GM12872 (cell line): ENCODE measurements around the gene SMIM35.

Source experiments
- CTCF ChIP-seq: IDR thresholded peaks from 3 replicates; pipeline ENCODE4 v1.5.1; 2011; ENCODE audit warnings: low read depth, mild to moderate bottlenecking, low read length, moderate library complexity; ENCODE audit not compliant: insufficient read depth

The SMIM35 gene

DNA sequence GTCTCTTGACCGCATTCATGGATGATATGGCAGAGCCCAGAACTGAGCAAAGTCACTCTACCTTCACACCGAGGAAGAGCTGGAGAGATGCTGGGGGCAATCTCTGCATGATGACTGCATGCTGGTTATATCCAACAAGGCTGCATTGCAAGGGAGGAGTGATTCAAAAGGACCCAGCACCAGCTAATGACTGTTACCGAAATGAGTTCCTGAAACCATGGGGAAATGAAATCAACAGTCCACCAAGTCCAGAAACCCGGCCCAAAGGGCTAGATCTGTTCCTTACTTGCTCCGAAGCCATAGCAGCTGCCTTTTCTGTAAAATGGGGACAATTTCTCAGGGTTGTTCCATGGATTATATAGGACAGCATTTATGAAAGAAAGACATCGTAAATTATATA is 1.2 kb upstream of the SMIM35 start:
- no peak for TF ChIP-seq CTCF

GRCh38 chr11:118084656-118085055 is 2.1 kb downstream of the SMIM35 start:
- no peak for TF ChIP-seq CTCF

DNA sequence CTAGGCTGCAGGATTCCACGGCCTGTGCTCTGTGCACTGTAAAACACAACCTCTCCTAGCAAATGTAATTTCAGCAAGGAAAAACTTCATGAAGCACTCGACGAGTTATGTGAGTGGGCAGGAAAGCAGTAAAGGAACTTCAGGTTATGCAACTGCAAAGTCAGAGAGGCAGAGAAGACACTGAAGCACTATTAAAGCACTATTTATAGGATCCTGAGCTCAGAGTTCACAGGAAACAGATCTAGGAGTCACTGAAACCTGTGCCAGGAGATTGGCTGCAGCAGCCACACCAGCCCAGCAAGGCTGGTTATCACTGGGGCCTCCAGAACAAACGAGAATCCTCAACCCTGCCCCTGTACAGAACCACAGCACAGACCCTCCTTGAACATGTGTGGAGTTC is 2.5 kb downstream of the SMIM35 start:
- TF ChIP-seq CTCF: no peak

GRCh38 chr11:118082880-118083552 is 3.7 kb downstream of the SMIM35 start:
- no peak for TF ChIP-seq CTCF

DNA sequence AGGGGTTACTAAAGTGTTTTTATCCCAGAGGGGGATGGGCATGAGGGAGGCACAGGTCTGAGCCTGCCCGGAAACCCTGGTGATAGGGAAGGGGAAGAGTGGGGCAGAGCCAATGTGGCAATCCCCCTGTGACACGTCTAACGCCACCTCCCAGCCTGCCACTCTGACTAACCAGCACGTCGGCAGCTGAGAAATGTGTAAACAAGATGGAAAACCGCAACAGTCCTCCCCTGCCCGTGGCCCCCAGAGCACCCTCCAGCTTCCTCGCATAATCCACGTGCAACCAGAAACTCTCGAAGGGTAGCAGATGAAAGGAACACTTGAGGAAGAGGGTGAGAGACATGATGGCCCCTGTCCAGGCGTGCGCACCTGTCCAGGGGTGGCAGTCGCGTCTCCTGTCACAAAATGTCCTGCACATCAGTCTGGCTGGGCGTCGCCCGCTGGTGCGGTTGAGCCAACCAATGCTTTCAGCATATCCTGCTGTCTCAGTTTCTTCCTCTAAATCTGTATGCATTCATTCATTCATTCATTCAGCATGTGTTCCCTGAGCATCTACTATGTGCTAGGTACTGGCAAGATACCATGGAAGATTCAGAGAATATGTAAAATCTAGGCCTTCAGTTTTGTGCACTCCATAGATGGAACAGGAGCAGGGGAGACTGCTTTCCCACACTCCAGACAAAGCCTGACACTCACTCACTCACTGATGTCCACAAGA is 5.4 kb downstream of the SMIM35 start:
- TF ChIP-seq CTCF: no peak

DNA sequence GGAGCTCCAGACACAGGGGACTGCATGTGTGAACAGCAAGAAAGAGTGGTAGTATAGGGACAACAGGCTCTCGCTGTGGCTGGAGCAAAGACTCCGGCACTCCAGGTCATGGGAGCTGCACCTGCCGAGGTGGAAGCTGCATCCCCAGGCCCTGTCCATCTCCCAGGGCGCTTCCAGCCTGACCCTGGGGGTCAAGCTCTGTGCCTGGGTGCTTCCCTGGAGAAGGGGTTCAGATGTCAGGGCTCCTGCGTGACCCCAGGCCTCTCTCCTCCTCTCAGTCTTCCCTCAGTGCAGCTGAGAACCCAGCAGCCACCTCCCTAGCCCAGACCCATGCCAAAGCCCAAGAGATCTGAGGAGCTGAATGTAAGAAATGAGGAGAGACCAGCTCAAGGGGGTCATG is 6.5 kb downstream of the SMIM35 start:
- TF ChIP-seq CTCF: no peak

GRCh38 chr11:118079491-118079890 is 7.3 kb downstream of the SMIM35 start:
- no peak for TF ChIP-seq CTCF
